Measurements from ENCODE around the gene SLC17A2.
"Not testable (repeated sequence)": the region's sequence is repeated elsewhere in the genome, so short reads cannot be mapped to it uniquely, and the experiment has no call there.

Gene SLC17A2

GRCh38 chr6:25939593-25939992, 9.1 kb upstream of the SLC17A2 start:
- POLR2A ChIA-PET: no interaction called here
- no peak for DNase-seq (ENCODE audit: low read depth, low spot score)
- no peak overlapping the region for H3K4me3 ChIP-seq (ENCODE audit: low read depth, low read length)
- TF ChIP-seq CTCF (IDR thresholded peaks at IDR 0.05; ENCODE audit: insufficient read depth, low read length, missing control alignments): no peak
- CTCF ChIA-PET: interaction anchor here (1.4 to 6.5 kb wide), 3 partner anchors 55 to 219 kb away, joined by 3 to 36 read pairs (median 28); no protein-coding TSS in a partner anchor

GRCh38 chr6:25935953-25936352, 5.5 kb upstream of the SLC17A2 start:
- POLR2A ChIA-PET: no interaction called here
- no peak for DNase-seq (ENCODE audit: low read depth, low spot score)
- CTCF ChIA-PET: no interaction called here
- H3K4me3 ChIP-seq (ENCODE audit: low read depth, low read length): no peak overlapping the region
- TF ChIP-seq CTCF (IDR thresholded peaks at IDR 0.05; ENCODE audit: insufficient read depth, low read length, missing control alignments): no peak

GRCh38 chr6:25934735-25935313, 4.3 kb upstream of the SLC17A2 start:
- ChIA-PET CTCF (no interaction called here), POLR2A (no interaction called here)
- no peak for DNase-seq (ENCODE audit: low read depth, low spot score)
- TF ChIP-seq CTCF (IDR thresholded peaks at IDR 0.05; ENCODE audit: insufficient read depth, low read length, missing control alignments): no peak
- no peak overlapping the region for H3K4me3 ChIP-seq (ENCODE audit: low read depth, low read length)

GRCh38 chr6:25934156-25934555, 3.7 kb upstream of the SLC17A2 start:
- H3K4me3 ChIP-seq (ENCODE audit: low read depth, low read length): no peak overlapping the region
- no peak for TF ChIP-seq CTCF (IDR thresholded peaks at IDR 0.05; ENCODE audit: insufficient read depth, low read length, missing control alignments)
- no peak for DNase-seq (ENCODE audit: low read depth, low spot score)
- POLR2A ChIA-PET: no interaction called here
- CTCF ChIA-PET: interaction anchor here (1.1 kb wide), 1 partner anchor 146 kb away, joined by 3 read pairs; no protein-coding TSS in a partner anchor

GRCh38 chr6:25931411-25931709, 869 bp upstream of the SLC17A2 start:
- no peak for TF ChIP-seq CTCF (IDR thresholded peaks at IDR 0.05; ENCODE audit: insufficient read depth, low read length, missing control alignments)
- ChIA-PET CTCF (no interaction called here), POLR2A (no interaction called here)
- H3K4me3 ChIP-seq (ENCODE audit: low read depth, low read length): no peak overlapping the region
- DNase-seq (ENCODE audit: low read depth, low spot score): no peak

- CTCF ChIA-PET; POLR2A ChIA-PET; DNase-seq (ENCODE audit: low read depth, low spot score); H3K4me3 ChIP-seq (ENCODE audit: low read depth, low read length): not testable (repeated sequence)
These were observed 706 bp downstream of the SLC17A2 start for GRCh38 chr6:25929785-25930184.

- ChIA-PET POLR2A (no interaction called here), CTCF (no interaction called here)
- no peak overlapping the region for H3K4me3 ChIP-seq (ENCODE audit: low read depth, low read length)
- TF ChIP-seq CTCF (IDR thresholded peaks at IDR 0.05; ENCODE audit: insufficient read depth, low read length, missing control alignments): no peak
- DNase-seq (ENCODE audit: low read depth, low spot score): no peak
These were observed 1.7 kb downstream of the SLC17A2 start for GRCh38 chr6:25928562-25929324.

All from AG04449 (cell line).